GM21717 (cell line): ENCODE measurements around the gene RPL21.
"Not testable (repeated sequence)": the region's sequence is repeated elsewhere in the genome, so short reads cannot be mapped to it uniquely, and the experiment has no call there.

ENCODE experiments used
- ATAC-seq: cut with Tn5 transposase; IDR thresholded peaks from one replicate; pipeline ENCODE4 v1.9.1; 2021; ENCODE audit warnings: mild to moderate bottlenecking, moderate library complexity; ENCODE audit not compliant: unreplicated experiment

Gene RPL21

DNA sequence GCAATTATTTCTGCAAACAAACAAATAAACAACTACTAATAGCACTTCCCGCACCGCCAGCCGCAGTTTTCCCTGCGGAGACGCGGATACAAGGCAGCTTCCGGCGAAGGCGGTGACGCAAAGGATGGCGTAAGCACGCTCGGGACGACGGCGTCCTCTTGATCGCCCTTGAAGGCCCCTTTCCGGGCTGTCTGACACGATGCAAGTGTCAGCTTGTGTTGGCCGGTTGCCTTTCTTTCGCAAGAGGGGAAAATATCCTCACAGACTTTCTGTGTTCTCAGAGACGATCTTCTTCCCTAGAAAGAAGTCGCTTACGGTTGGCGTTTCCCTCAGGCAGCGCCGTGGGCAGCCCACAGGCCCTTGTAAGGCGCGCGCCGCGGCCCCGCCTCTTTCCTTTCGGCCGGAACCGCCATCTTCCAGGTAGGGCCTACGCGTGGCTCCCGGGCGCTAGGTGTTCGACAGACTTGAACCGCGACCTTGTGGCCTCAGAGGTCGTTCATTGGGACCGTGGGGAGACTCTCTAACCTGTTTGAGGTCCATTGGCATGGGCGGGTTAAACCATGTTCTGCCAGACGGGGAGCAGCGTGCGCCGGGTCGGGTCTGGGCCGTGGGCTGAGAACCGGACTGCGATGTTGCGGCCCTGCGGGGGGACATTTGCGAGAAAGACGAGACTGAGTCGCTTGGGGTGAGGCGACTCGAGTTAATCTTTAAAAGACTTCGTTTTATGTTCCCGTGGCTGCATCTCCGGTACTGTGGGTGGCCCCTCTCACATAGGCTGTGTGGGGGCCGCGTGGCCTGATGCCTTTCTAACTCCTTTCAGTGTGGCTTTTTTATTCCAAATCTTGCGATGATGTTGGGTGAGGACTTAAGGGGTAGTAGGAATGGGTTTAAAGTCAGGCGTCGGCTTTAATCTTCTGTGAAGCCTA lies at the start of gene RPL21:
Gene RPL21 (plus strand): TSS at position 393 of the 926 bp plus-strand sequence. CDS start 2,219 bp downstream, outside the sequence.
- peak; percentile 92 for ATAC-seq

DNA sequence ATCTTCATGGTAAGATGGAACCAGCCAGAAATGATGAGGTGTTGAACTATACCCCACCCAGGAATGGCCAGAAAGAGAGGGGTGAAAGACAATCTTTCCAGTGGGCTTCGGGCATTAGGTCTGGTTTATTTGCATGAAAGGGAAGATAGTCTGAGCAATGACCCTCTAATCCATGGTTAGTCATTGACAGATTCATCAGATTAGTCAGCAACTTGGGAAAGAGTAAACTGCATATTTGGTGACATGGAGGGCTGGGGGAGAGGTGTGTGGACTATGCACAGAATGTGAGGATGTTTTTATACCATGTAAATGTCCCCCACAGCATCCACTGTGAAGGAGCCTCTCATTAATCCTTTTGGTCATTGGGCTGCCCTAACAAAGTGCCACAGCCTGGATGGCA lies 49.7 kb upstream of the RPL21 start:
- ATAC-seq = no peak

DNA sequence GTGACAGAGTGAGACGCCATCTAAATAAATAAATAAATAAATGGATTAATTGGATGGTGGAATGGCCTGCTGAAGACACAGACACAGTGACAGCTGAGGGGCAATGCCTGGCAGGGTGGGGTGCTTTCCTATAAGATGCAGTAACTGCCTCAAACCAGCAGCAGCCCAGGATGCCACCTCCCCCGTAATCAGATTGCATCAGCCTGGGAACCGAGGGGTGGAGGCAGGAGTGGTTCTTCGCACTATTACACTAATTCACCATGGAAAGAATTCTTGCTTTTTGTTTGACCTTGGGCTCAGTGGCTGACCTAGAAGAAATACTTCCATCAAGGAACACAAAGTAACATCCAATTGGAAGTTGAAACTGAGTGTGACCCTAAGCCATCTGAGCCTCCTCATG lies 48.2 kb upstream of the RPL21 start:
- ATAC-seq = no peak

DNA sequence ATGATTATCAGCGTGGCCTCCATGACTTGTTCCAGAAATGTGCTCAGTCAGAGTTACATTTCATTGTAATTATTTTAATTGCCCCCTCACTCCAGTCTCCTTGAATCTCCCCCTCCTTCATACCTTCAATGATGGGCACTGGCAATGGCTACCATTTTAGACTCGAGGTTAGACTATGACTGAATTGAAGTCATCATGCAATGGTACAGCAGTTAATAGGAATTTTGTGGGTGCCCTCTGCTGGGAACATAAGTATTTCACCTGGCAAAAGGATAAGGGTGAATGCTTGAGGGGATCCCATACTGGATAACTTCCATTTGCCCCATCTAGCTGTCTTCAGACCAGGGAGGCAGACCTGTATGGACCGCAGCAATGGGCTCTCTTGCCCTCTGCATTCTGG lies 47.5 kb upstream of the RPL21 start:
- ATAC-seq = no peak

DNA sequence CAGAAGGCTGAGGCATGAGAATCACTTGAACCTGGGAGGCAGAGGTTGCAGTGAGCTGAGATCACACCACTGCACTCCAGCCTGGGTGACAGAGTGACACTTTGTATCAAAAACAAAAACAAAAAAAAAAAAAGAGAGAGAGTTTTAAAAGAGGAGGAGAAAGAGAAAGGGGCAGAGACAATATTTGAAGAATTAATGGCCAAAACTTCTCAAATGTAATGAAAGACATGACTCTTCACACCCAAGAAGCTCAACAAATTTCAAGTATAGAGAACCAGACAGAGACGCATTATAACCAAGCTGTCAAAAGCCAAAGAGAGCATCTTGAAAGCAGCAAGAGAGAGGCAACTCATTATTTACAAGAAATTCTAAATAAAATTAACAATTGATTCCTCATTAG lies 42.8 kb upstream of the RPL21 start:
- no peak for ATAC-seq

DNA sequence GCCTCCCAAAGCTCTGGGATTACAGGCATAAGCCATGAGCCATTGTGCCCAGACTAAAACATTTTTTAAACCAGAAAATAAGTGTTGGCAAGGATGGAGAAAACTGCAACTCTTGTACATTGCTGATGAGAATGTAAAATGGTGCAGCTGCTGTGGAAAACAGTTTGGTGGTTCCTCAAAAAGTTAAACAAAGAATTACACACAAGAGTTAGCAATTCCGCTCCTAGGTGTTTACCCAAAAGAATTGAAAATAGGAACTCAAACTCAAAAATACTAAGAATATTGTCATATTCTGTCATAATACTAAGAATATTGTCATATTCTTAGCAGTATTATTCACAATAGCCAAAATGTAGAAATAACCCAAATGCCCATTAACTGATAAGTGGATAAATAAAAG lies 40.1 kb upstream of the RPL21 start:
- no peak for ATAC-seq

DNA sequence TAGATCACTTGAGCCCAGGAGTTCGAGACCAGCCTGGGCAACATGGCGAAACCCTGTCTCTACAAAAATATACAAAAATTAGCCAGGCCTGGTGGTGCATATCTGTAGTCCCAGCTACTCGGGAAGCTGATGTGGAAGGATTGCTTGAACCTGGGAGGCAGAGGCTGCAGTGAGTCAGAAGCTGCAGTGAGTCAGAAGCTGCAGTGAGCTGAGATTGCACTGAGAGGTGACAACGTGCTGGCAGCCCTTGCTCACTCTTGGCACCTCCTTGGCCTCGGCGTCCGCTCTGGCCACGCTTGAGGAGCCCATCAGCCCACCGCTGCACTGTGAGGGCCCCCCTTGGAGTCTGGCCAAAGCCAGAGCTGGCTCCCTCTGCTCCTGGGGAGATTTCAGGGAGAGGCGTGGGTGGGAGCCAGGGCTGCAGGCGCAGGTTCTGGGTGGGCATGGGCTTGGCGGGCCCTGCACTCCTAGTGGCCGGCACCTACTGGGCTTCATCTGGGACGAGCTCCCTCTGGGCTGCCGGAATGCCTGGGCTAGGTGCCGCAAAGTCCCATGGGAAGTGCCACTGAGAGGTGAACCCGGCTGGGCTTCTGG lies 39.5 kb upstream of the RPL21 start:
- ATAC-seq = no peak

DNA sequence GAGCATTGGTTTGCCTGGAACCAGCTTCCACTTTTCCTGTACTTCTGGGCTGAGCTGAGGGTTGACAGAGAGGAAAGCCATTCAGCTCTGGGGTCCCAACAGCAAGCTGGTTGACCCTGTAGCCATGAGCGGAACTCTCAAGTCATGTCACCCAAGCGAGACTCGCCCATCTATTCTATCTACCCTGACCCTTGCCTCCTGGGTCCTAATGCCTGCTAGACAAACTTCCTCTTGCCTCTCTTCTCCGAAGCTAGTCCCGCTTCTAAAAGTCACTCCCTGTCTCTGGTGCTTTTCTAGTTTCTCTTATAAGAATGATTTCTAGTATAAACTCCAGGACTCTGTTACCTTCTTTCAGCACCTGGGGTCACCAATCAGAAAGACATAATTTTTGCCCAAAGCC lies 38.0 kb upstream of the RPL21 start:
- ATAC-seq = not testable (repeated sequence)

DNA sequence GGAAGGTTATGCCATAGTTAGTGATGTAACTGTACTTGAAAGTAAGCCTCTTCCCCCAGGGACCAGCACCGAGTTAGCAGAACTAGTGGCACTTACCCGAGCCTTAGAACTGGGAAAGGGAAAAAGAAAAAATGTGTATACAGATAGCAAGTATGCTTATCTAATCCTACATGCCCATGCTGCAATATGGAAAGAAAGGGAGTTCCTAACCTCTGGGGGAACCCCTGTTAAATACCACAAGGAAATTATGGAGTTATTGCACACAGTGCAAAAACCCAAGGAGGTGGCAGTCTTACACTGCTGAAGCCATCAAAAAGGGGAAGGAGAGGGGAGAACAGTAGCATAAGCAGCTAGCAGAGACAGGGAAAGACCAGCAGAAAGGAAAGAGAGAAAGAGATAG lies 33.6 kb upstream of the RPL21 start:
- ATAC-seq = not testable (repeated sequence)

DNA sequence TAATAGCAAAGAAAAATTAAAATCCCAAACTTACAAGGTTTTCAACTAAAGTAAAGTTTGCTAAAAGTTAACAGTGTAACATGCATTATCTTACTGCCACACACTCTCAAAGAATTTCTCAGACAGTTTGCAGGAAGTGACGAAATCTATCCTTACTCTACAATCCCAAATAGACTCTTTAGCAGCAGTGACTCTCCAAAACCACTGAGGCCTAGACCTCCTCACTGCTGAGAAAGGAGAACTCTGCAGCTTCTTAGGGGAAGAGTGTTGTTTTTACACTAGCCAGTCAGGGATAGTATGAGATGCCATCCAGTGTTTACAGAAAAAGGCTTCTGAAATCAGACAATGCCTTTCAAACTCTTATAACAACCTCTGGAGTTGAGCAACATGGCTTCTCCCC lies 32.5 kb upstream of the RPL21 start:
- ATAC-seq = not testable (repeated sequence)

DNA sequence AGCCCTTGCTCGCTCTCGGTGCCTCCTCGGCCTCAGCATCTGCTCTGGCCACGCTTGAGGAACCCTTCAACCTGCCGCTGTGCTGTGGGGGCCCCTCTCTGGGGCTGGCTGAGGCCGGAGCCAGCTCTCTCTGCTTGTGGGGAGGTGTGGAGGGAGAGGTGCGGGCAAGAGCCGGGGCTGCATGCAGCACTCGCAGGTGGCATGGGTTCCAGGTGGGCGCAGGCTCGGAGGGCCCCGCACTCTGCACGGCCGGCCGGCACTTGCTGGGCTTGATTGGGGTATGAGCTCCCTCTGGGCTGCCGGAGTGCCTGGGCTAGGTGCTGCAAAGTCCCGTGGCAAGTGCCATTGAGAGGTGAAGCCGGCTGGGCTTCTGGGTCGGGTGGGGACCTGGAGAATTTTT lies 31.7 kb upstream of the RPL21 start:
- no peak for ATAC-seq

DNA sequence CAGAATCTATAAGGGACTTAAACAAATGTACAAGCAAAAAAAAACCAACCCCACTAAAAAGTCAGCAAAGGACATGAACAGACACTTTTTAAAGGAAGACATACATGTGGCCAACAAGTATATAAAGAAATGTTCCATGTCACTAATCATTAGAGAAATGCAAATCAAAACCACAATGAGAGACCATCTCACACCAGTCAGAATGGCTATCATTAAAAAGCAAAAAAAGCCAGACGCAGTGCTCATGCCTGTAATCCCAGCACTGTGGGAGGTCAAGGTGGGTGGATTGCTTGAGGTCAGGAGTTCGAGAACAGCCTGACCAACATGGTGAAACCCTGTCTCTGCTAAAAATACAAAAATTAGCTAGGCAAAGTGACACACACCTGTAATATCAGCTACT lies 29.3 kb upstream of the RPL21 start:
- not testable (repeated sequence) for ATAC-seq

DNA sequence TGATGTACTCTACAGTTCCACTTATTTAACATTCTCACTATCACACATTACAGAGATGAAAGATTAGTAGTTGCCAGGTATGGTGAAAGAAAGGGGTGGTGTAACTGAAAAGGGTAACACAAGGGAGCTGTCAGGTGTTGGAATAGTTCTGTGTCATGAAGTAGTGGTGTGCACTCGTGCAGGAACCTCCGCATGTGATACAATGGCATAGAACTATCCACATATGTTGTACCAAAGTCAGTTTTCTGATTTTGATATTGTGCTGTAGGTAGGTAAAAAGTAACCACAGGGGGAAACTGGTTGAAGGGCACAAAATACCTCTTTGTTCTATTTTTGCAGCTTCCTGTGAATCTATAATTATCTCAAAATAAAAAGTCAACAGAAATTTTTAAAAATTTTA lies 24.4 kb upstream of the RPL21 start:
- ATAC-seq = no peak

DNA sequence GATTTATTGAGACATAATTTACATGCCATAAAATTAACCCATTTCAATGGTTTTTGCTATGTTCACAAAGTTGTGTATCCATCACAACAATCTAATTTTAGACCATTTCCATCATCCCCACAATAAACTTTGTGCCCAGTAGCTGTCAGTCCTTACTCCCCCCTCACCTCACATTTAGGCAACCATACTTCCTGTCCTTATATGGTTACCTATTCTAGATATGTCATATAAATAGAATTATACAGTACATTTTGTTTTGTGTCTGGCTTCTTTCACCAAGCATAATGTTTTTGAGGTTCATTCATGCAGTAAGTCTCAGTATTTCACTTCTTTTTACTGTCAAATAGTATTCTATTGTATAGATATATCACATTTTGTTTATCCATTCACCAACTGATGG lies 23.2 kb upstream of the RPL21 start:
- ATAC-seq = no peak

DNA sequence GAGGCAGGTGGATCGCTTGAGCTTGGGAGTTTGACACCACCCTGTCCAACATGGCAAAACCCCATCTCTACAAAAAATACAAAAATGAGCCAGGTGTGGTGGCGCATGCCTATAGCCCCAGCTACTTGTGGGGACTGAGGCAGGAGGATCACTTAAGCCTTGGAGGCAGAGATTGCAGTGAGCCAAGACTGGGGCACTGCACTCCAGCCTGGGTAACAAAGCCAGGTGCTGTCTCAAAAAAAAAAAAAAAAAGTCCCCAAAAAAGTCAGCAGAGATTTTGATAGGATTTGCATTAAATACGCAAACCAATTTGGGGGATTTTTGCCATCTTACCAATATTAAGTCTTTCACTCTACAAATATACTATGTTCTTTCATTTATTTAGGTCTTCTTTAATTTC lies 21.7 kb upstream of the RPL21 start:
- ATAC-seq = no peak

DNA sequence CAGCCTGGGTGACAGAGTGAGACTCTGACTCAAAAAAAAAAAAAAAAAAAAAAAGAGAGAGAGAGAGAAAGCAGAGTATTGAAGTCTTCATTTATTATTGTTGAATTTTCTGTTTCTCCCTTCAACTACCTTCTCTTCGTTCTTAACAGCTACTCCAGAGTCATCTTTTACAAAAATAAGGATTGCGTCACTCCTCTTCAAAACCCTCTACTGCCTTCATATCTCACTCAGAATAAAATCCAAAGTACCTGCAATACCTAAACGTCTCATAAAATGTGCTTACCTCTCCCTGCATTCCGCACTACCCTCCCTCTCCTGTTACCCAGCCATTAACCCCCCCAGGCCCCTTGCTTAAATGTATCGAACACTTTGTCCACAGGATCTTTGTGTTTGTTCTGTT lies 17.4 kb upstream of the RPL21 start:
- no peak for ATAC-seq

DNA sequence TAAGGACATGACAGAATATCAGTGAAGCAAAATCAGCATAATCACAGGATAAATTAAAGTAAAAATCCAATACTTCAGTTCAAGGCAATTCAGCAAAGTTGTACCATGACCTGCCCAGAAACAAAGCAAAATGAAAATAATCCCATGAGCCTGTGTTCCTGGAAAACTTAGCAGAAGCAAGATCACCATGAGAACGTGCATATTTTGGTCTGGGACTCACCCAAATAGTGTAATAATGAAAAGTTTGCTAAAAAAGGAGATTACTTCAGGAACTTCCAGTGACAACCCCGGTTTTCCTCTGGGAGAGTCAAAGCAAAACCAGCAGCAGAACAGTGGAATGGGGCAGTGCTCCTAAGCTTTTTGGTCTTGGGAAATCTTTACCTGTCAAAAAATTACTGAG lies 14.9 kb upstream of the RPL21 start:
- no peak for ATAC-seq

DNA sequence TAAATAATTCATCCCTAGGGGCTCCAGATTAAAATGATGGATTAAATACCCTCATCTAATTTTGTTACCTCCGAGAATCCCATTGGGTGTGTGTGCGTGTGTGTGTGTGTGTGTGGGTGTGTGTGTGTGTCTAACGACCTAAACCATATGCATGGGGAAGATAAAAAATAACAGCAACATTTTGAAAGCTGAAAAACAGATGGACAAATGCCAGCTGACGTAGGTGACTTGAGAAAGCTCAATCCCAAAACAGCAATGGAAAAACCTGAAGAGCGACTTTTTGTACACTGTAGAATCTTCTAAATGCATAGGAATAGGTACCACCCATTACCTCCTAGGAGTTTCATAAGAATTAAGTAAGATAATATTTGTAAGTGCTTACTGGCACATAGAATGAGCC lies 8.7 kb upstream of the RPL21 start:
- ATAC-seq = no peak

DNA sequence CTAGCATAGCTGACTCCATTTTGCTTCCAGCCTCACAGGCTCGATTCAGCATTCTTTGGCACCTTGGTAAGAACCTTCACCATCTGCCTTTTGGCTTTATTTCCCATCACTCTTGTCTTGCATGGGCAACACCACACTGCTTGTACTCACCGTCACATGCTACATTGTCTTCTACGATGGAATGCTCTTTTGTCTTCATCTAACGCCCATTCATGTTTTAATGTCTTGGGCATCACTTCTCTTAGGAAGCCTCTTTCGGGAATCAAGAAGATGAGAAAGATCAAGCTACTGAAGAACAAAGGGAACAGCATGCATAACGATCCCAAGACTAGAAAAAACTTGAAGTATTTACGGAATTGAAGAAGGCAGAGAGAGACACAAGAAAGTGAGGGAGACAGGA lies 5.7 kb upstream of the RPL21 start:
- ATAC-seq = no peak

DNA sequence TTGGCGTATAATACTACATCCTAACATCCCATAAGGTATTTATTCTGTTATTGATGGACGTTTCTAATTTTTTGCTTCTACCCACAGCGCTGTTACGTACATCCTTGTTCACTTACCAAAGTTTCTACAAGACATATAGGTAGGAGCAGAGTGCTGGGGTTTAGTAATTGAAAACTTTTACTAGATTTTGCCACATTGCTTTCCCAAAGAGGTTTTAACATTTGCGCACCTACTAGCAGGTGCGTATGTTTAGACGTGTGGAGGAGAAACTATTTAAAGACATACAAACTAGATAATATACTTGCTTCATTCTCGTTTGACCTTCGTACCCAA lies 559 bp upstream of the RPL21 start:
- ATAC-seq = peak; percentile 4

DNA sequence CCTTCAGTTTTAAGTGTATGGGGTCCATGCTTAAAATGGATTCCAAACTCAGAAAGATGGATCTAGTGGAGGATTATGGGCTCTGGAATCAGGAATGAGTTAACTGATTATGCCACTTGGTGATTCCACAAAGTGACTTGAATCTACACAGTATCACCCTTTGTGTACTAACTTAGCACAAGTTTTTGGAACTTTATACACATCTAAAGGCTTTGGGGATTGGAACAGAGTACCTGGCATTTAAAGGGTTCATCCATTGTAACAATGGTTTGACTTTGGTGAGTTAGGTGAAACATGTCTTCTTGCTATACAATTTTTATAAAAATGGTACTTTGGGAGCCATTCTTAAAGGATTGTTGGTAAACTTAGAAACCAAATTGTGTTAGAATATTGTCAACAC lies 1.1 kb downstream of the RPL21 start:
- no peak for ATAC-seq

DNA sequence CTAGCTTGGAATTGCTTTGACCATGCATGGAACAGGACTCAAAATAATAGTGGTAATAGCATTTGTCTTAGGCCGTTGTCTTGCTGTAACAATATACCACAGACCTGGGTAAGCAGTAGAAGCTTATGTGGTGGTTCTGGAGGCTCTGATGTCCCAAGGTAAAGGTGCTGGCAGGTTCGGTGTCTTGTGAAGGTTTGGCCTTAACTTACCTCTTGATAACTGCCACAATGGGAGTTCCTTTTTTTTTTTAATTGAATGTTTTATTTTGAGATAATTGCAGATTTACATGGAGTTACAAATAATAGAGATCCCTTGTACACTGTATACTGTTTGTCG lies 5.8 kb downstream of the RPL21 start:
- no peak for ATAC-seq
